GM19193 (cell line): ENCODE measurements around the gene TSFM.

Source experiments
- POLR2A ChIP-seq: IDR thresholded peaks from 4 replicates; pipeline ENCODE4 v1.6.1; 2011; ENCODE audit not compliant: insufficient read depth, insufficient read length; ENCODE audit errors: extremely low read depth

Gene TSFM

DNA sequence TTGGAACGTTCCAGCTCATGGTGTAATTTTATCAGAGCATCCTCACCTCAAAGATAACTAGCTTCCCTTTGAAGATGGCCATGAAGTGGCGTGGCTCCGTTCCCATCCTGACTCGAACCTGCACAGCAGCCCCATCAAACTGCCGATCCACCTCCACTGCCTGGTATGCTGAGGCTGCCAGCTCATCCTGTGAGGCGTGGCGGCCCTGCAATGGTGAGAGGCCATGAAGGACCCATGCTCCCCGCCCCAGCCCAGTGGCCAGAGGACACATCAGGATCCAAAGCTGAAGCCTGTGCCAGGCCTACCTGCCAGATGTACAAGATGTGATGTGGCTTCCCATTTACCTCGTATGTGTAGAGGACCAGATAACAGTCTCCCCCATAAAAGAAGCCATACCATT lies 24.7 kb downstream of the TSFM start:
- no peak for TF ChIP-seq POLR2A

DNA sequence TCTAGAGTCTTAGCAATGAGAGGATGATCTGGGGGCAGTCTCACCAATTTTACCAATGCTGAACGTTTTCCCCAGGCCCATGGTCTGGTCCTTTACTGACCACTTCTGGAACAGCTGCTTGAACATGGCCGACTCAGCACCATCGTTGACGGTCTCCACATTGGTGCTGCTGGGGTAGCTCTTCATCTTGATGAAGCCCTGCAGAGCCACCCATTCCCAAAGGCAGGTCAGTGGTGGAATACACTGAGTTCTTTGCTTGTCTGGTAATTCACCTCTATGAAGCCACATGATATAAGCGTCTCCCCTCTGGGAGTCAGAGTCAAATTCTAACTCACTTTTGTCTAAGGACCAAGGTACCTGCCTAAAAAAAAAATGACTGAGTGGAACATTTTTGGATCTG lies 25.8 kb downstream of the TSFM start:
- no peak for TF ChIP-seq POLR2A

DNA sequence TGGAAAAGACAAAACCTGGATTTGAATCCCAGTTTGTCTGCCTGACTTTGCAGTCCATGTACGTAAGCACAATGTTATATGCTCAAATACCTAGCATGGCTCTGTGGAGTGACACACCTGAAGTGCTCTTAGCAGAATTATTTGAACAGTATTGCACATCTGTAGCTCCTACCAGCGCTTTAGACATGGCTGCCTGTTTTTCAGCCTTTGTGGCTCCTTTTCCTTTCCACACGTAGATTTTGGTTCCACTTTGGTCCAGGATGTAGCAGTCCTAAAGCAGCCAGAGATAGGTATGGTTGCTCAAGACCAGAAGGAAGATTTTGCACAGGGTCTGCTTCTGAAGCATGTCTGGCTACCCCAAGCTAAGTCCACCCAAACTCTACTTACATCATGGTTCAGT lies 26.8 kb downstream of the TSFM start:
- no peak for TF ChIP-seq POLR2A

DNA sequence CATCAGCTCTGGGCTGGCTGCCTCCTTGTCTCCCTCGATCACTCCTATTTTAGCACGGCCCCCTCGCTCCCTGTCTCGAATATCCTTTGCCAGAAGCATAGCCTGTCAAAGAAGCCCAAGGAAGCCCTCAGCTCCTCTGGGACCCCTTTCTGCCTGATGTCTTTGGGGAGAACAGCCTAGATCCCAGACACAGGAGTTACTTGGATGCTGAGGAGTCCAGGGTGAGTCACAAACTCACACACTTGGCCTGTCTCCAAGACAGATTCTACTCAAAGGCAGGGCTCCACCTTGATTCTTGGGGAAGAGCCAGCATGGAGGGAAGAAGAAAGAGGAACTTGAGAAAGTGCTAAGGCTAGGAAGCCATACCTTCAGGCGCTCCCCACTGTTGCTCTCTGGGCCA lies 27.9 kb downstream of the TSFM start:
- no peak for TF ChIP-seq POLR2A

DNA sequence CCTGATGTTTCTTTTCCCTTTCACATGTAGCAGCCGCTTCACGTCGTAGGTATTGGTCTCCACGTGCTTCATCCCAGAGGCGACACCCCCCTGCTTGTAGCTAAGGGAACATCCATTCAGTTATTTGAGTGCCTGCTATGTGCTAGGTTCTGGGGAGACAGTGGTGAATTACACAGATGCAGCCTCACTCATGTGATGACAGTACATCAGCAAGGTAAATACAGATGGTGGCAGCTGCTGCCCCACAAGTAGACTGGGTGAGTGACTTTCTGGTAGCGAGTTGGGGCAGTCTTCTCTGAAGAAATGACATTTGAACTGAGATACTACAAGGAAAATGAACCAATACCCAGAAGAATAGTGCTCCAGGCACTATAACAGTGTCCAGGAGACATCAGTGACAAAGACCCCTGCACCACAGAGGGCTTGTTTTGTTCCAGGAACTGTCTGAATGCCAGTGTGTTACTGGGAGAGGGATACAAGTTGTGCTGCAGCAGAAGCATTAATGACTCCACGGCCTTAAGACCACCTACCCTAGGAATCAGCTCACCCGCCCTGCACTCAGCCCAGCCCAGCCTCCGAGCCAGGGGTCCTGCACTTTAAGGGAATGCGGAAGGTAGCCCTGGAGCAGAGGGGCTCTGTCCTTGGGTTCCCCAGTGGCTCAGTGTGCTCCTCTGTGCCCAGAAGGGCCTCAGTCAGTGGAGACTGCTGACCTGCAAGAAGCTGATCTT lies 28.6 kb downstream of the TSFM start:
- TF ChIP-seq POLR2A: no peak

DNA sequence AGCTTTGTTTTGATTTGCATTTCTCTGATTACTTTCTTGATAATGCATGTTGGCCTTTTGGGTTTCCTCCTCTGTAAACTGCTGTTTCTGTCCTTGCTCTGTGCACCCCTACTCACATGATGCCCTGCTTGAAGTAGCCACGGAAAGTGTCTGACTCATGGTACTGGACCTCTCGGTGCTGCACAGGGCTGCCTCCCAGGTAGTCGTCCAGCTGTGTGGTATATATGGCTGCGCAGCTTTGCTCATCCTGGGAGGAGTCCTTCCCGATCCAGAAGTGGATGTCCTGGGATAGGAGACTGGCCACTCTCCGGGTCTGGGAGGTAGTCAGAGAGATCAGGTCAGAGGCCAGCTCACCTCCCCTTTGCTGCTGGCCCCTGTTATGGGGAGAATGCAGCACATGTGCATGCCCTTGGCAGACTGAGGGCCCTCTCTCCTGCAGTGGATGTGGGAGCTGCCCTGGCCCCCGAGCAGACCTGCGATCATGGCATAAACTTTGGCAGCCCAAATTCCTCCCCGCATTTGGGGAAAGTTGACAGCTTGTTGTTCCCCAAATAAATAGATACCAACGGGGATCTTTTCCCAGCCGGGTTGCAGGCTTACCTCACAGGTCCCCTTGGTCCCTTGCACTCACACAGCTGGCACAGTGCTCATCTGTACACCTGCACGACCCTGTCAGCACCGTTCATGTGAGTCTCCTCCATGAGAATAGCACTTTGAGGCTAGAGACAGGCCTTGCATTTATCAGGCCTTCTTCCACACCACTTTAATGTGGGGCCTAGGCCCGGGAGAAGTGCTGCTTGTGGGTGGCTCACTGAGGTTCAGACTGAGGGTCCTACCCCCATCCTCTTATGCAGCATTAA lies 30.8 kb downstream of the TSFM start:
- TF ChIP-seq POLR2A: no peak

DNA sequence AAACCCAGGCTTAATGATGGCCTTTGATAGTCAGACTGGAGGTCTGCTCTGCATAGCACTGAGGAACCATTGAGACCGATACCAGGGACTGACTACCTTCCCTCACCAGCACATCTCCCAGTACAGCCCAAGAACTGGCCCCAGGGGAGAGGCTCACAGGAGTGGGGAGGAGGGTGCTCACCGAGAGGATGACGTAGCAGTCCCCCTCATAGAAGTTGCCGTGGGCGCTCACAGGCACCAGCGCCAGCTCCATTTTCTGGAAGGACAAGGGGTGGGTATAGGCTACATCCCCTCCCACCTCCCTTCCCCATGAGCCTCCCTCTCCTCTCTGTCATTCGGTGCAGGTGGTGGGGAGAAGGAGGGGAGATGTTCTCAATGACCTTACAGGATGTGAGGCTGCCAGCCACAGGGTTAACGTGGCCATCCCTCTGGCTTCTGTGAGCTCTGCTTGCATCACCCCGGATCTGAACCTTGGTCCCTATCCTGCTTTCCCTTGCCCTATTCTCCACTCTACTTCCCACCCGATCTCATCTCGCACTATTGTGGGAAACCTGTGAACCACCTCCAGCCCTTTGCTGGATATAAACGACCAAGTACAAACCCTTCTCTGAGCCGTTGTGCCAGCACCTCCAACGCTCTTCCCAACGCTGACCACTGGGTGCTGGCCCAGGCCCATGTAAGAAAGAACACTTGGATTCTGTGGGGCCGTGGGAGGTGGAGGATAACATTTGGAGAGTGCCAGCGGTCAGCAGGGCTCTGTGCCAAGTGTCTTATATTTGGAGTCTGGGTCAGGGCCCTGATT lies 31.6 kb downstream of the TSFM start:
- TF ChIP-seq POLR2A: no peak

DNA sequence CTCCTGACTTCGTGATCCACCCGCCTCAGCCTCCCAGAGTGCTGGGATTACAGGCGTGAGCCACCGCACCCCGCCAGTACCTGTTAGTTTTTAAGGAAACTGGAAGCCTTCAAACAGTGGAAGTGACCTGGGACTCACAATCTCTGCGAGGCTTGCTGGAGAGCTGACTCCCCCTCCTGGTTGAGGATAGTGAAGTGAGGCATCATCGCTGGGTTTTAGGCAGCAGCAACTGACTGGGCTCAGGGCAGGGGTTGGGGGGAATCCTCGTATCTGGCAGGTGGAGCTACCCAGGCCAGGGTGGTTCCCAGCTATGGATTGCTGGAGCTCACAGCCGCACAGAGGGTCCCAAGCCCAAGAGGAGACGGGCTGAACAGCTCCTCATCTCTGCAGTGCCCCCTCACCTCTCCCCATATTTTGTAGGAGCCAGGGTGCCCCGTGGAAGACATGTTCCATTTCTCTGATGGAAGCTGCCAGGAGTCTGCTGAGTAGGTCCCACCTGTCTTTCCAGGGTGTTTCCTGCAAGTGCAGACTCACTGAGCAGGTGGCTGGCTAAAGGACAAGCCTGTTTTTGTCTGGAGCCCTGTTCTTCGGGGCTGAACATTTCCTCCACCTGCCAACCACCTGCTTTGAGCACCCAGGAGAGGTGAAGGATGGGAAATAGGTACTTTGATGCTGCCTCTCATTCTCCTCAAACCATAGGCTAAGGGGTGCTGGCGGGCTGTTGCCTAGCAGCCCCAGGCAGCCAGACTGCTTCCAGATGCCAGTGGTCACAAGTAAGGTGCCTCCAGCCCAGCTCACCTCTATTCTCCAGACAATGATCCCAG lies 32.8 kb downstream of the TSFM start:
- no peak for TF ChIP-seq POLR2A

DNA sequence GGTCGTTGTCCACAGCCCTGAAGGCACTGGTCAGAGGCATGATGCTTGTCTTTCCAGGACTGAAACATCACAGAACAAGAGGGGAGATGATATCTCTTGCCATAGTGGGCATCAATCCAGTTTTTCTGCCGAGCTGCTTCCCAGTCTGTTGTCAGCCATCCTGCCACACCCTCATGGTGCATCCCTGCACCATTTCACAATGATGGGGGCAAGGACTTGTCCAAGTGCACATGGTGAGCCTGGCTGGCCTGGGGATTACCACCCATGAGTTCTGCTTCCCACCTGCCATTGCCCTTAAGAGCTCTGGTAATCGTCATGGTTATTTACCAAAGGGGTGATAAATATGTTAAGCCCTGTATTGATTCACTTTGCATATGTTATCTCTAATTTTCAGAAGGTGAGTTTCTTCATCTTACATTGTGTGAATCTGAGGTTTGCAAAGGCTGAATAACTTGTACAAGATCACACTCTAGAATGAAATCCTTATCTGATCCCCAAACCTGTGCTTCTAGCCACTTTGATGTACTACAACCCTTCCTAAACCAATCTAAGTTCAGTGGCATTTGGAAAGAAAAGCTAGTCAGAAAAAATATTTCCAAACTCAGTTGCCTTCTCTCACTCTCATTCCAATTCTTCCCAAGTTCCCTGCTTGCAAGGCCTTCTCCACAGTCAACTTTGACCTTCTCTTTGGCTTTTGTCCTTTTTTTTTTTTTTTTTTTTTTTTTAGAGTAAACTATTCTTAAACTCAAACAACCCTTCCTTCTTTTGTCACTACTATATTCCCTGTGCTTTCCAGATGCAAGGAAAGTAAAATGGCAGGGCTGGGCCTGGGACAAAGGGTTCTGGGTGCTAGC lies 33.6 kb downstream of the TSFM start:
- TF ChIP-seq POLR2A: no peak

DNA sequence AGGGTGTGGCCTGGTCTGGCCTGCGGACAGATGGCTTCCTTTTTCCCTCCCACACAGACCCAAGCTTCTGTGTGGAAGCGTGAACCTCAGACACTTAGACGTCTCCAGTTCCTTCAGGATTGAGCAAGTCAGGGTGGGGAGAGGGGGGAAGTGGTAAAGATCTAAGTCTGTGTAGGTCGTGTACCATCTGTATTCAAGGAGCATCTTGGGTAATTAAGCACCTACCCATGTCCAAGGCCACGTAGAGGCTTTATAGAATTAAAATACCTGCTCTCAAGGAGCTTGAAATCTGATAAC lies 34.2 kb downstream of the TSFM start:
- no peak for TF ChIP-seq POLR2A

DNA sequence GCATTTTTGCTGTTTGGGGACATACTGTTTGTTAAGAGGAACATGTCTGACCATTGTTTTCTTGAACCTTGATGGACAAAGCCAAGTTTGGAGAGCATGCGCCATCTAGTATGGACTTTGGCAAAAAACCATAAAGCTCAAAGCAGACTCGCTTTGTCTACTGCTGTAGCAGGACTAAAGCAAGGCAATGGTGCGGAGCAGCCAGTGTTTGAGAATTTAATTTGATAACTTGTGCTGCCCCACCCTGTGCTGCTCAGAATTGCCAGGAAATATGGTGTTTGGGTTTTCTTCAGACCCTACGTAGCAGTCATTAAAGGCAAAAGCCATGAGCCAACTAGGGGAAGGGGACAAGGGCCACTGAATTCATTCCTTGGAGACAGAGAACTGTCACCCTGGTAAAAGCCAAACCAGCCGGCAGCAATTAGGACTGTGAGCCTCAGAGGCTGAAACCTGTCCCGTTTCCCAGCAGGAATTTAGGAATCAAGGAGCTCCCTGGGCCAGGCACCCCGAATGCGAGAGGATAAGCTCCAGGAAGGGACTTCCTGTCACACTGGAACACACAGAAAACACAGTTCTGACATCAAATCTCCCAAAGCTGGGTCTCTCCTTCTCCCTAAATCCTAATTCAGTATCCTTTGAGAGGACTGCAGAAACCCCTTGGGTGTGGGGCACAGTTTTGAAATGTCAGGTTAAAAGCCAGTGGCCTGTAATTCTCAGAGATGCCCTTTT lies 34.8 kb downstream of the TSFM start:
- TF ChIP-seq POLR2A: no peak

DNA sequence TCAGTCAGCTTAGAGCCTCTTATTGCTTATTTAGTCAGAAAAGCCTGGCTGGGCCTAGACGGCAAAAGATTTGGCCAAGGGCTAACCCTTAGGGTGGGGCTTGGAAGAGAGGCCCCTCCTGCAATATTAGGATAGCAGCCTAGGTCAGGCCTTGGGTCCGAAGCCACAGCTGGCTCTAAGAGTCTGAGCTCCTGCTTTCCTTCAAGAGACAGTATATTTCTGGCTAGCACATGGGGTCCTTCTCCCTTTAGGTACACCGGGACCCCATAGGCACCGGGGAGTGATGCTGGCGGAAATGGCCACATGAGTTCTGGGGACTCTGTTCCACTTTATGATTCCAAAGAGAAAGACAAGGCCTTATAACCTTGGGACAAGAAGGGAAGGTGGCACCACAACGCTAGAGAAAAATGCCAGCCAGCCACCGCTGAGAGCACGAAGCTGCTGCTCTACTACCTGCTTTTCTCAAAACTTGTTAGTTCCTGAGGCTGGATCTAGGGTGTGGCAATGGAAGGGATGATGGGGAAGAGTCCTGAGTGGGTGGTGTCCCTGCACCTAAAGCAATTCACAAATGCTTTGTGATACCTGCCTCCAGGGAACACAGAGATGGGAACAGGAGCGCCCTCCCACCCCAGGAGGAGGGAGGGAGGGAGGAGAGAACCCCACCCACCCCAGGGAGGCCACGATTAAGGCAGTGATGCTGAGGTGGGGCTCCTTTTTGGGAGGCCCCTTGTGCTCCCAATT lies 39.1 kb downstream of the TSFM start:
- no peak for TF ChIP-seq POLR2A
